Cardiac fibroblast (primary cell): Measurements from ENCODE around the gene NES.

Experiments
- DNase-seq, 2 donors: peaks; one replicate each; pipeline versions ENCODE4 v3.0.0 to v3.0.0-alpha.2; 2010; ENCODE audit warnings: low read depth in 2 of 2
- H3K4me3 ChIP-seq, 2 donors: replicated peaks in 1 of 2; 1 replicate in 1 of 2; 2 replicates in 1 of 2; pipeline ENCODE4 v1.5.1; 2011; ENCODE audit warnings: low read depth in 2 of 2, low read length in 2 of 2, mild to moderate bottlenecking in 2 of 2, moderate library complexity in 1 of 2
- CTCF ChIP-seq: IDR thresholded peaks from one replicate; pipeline ENCODE4 v1.5.1; 2011; ENCODE audit warnings: low read depth, mild to moderate bottlenecking, low read length, inconsistent platforms

NES gene

GRCh38 chr1:156663178-156663577, 14.0 kb downstream of the NES start:
- DNase-seq: peak; percentile 36 to 65
- TF ChIP-seq CTCF: no peak
- H3K4me3 ChIP-seq: no peak overlapping the region

GRCh38 chr1:156662800-156663055, 14.5 kb downstream of the NES start:
- TF ChIP-seq CTCF: no peak
- no peak overlapping the region for H3K4me3 ChIP-seq
- no peak for DNase-seq

GRCh38 chr1:156662005-156662799, 15.0 kb downstream of the NES start:
- H3K4me3 ChIP-seq: no peak overlapping the region
- no peak for TF ChIP-seq CTCF
- peak; percentile 26 to 60 for DNase-seq

GRCh38 chr1:156660752-156661112, 16.5 kb downstream of the NES start:
- DNase-seq: no peak
- H3K4me3 ChIP-seq: peak overlapping the region in 1 of 2 donors; percentile 5
- TF ChIP-seq CTCF: no peak

GRCh38 chr1:156659988-156660751, 17.0 kb downstream of the NES start:
- TF ChIP-seq CTCF: peak; percentile 99
- no peak overlapping the region for H3K4me3 ChIP-seq

GRCh38 chr1:156659661-156659987, 17.6 kb downstream of the NES start:
- H3K4me3 ChIP-seq: no peak overlapping the region
- no peak for DNase-seq
- no peak for TF ChIP-seq CTCF

More at GRCh38 chr1:156659988-156660751, 17.0 kb downstream of the NES start:
- peak; percentile 98 to 99 for DNase-seq
